HG02642 (cell line): ENCODE results near the gene ABCA8.
"Not testable (repeated sequence)": the region's sequence is repeated elsewhere in the genome, so short reads cannot be mapped to it uniquely, and the experiment has no call there.

Experiments used
- ATAC-seq: cut with Tn5 transposase; IDR thresholded peaks from one replicate; pipeline ENCODE4 v1.9.1; 2021; ENCODE audit warnings: mild to moderate bottlenecking; ENCODE audit not compliant: unreplicated experiment, poor library complexity

Gene ABCA8, protein sequence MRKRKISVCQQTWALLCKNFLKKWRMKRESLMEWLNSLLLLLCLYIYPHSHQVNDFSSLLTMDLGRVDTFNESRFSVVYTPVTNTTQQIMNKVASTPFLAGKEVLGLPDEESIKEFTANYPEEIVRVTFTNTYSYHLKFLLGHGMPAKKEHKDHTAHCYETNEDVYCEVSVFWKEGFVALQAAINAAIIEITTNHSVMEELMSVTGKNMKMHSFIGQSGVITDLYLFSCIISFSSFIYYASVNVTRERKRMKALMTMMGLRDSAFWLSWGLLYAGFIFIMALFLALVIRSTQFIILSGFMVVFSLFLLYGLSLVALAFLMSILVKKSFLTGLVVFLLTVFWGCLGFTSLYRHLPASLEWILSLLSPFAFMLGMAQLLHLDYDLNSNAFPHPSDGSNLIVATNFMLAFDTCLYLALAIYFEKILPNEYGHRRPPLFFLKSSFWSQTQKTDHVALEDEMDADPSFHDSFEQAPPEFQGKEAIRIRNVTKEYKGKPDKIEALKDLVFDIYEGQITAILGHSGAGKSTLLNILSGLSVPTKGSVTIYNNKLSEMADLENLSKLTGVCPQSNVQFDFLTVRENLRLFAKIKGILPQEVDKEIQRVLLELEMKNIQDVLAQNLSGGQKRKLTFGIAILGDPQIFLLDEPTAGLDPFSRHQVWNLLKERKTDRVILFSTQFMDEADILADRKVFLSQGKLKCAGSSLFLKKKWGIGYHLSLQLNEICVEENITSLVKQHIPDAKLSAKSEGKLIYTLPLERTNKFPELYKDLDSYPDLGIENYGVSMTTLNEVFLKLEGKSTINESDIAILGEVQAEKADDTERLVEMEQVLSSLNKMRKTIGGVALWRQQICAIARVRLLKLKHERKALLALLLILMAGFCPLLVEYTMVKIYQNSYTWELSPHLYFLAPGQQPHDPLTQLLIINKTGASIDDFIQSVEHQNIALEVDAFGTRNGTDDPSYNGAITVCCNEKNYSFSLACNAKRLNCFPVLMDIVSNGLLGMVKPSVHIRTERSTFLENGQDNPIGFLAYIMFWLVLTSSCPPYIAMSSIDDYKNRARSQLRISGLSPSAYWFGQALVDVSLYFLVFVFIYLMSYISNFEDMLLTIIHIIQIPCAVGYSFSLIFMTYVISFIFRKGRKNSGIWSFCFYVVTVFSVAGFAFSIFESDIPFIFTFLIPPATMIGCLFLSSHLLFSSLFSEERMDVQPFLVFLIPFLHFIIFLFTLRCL (N-terminal part only)

DNA sequence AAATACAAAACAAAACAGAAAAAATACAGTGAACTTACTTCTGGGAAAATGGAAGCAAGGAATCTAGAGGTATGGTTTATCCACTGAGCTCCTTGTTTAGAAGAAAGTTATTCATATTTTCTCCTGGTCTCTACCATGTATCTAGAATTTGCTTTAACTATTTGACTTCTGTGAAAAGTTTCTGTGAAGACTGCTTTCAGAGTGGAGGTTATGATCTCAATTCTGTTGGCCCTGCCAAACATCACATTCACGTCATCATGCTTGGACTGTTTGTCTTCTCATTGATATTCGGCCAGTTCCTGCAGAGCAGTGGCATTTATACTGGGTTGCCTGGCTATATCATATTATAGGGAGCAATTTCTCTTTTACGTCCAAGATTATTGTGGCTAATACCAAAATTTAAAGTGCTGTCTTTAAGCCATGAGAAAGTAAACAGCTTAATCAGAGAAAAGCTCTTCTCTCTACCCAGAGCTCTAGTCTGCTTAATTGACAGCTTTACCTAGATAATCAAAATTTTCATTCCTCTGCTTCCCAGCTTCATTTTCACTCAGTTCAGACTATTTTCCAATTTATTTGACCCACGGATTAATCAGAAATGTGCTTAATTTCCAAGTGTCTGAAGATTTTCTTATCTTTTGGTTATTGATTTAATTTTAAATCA, at the start of gene ABCA8:
Gene ABCA8 (minus strand): TSS at position 212 of the 661 bp plus-strand sequence. CDS start 13,358 bp downstream, outside the sequence.
- ATAC-seq: no peak

DNA sequence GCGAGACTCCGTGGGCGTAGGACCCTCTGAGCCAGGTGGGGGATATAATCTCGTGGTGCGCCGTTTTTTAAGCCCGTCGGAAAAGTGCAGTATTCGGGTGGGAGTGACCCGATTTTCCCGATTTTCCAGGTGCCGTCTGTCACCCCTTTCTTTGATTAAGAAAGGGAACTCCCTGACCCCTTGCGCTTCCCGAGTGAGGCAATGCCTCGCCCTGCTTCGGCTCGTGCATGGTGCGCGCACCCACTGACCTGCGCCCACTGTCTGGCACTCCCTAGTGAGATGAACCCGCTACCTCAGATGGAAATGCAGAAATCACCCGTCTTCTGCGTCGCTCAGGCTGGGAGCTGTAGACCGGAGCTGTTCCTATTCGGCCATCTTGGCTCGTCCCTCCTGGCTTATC, 49.6 kb upstream of the ABCA8 start:
- not testable (repeated sequence) for ATAC-seq

DNA sequence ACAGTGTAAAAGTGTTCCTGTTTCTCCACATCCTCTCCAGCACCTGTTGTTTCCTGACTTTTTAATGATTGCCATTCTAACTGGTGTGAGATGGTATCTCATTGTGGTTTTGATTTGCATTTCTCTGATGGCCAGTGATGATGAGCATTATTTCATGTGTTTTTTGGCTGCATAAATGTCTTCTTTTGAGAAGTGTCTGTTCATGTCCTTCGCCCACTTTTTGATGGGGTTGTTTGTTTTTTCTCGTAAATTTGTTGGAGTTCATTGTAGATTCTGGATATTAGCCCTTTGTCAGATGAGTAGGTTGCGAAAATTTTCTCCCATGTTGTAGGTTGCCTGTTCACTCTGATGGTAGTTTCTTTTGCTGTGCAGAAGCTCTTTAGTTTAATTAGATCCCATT, 44.6 kb upstream of the ABCA8 start:
- ATAC-seq: not testable (repeated sequence)

DNA sequence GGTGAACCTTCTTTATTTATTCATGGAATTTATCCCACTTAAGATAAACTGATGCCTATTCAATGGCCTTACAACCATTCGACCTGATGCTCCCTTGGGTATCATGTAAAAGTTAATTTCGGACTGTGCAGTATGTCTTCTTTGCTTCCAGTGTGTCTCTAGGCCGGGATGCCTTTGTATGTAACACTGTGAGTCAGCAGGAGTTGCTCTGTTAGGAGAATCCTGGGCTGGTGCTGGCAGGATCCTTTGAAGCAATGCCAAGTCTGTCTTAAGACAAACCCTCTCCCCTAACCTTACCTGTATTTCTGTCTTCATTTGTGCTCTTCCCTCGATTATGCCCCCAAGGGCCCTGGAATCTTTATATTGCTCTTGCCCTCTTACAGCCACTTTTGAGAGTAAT, 37.9 kb upstream of the ABCA8 start:
- no peak for ATAC-seq

DNA sequence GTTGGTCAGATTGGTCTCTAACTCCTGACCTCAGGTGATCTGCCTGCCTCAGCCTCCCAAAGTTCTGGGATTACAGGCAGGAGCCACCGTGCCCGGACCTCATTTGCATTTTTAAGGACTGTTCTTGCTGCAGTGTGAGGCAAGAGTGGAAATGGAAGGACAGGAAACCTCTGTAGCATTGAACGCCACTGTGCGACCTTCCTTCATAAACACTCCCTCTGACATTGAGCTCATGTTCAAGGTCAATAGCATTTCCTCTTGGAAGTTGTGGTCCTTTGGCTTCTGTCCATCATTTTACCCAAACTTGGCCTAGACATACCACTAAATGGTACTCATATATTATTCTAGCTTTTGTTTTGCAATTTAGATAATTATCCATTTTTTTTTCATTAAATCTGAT, 32.8 kb upstream of the ABCA8 start:
- no peak for ATAC-seq

DNA sequence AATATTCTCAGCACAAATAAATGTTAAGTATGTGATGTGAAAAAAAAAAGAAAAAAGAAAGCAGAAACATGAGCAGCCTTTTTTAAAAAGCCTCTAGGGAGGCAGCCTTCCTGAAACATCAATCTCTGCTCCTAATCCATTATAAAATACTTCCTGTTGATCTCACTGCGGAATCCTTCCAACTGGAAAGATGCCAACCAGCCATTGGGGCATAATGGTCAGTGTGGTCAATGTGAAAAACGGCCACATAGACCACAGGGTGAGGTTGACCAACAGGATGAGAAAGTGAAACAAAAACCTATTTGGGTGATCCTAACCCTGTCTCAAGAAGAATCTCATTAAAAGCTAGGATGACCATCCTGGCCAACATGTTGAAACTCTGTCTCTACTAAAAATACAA, 26.1 kb upstream of the ABCA8 start:
- ATAC-seq: no peak

DNA sequence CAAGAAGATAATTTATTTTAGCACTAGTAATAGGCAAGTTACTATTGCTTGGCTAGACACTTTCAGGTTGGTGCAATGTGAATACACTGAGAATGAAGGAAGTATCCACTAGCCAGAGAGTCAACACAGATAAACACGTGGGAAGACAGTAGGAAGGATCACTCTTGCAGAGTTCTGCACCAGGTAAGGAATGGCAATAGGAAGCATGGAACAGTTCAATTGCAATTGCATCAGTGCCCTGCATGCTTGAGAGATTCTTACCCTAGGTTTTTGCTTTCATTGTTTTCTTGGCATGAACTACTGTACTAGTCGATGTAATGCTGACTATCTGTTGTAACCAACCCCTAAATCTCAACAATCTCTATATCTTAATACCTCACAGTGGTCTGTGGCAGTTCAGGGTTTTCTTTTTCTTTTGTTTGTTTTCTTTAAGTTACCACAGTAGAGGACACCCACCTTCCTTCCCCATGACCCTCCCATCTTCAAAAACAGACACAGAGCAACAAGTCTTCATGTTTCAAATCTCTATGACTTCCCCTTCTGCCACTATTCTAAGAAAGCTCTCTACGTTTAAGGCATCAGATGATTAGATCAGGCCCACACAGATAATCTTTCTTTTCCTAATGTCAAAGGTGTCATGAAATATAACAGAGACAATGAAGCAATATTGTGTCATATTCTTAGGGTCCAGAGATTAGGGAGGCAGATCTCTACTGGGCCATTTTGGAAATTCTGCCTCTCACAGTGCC, 18.1 kb upstream of the ABCA8 start:
- ATAC-seq: no peak

DNA sequence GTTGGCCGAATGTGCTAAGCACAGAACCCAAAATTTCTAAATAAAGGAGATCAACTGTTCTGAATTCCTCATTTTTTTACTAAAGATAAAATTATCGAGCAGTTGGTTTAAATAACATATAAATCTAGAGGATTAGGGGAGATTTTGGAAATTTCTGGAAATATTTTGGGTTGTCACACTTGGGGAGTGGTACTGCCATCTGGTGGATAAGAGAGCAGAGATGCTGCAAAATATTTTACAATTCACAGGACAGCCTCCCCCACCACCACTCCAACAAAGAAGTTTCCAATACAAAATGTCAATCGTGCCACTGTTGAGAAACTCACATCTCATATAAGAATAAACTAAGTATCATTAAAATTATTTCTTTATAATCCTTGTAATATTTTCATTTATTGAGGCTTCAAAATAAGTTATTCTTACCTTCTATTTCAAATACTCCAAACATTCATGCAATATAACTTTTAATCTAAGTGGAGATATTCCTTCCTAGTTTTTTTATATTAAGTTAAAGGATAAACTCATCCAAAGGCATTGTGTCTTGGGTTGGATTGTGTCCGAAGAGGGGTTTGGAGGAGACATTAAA, 17.0 kb upstream of the ABCA8 start:
- ATAC-seq: no peak

DNA sequence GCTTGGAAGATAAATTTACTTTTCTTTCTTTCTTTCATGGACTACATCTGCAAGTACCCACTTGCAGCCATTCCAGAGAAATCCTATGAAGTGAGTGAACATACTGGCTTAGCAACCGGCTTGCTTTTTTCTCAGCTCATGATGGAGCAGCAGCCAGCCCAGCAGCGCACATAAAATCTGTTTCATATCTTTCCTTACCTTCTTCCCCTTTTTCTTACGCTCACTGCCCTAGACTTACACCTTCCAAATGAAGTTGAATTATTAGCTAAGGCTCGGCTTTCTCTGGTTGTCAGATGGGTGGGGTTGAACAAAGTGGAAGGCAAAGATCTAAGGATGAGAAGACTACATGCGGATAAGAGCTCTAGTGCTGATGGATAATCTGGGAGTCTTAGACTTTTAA, 13.9 kb upstream of the ABCA8 start:
- ATAC-seq: no peak

DNA sequence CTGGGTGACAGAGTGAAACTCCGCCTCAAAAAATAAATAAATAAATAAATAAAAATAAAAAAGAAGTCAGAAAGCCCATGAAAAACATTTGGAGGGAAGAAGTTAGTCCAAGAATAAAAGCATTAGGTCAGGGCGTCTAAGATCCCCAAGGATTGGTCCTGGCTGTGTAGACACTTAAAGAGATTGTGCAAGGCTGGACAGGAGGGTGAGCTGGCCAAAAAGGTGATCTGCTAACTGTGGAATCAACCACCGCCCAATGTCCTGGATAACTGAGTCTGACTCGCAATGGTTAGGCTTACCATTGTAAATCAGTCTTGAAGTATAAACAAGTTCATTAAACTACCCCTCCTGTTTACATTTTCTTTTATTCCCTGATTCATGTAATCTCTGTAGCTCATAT, 8.8 kb upstream of the ABCA8 start:
- ATAC-seq: no peak

DNA sequence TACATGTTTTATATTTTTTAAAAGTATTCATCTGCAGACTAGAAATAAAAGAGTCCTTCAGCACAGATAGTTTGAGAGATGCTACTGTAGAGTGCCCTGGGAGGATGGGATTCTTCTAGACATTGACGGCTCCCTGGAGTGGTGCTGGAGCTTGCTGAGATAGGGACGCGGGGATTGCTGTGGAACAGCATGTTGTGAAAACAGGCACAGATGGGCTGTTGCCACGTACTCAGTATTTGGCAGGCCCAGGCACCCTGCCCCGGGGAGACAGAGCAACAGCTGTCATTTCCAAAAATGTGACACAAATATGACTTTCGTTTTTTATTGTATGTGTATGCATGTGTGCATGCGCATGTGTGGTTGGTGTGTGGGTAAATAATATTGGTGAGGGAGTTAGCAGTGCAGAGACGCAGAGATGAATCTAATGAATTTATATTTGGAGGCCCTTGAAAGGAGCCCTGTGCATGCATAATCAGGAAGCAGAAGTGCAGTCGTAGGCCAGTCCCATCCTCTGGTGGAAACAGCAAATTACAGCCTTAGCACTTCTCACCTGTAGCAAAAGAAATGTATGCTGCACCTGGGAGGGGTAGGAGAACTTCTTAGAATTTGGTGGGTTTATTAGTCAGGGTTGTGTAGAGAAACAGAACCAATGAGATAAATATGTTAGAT, 6.2 kb upstream of the ABCA8 start:
- no peak for ATAC-seq

DNA sequence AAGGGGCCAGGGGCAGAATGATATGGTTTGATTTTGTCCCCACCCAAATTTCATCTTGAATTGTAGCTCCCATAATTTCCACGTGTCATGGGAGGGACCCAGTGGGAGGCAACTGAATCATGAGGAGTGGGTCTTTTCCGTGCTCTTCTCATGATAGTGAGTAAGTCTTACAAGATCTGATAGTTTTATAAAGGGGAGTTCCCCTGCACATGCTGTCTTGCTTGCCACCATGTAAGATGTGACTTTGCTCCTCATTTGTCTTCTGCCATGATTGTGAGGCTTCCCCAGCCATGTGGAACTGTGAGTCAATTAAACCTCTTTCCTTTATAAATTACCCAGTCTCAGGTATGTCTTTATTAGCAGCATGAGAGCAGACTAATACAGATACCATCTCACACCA, 3.9 kb upstream of the ABCA8 start:
- ATAC-seq: not testable (repeated sequence)

DNA sequence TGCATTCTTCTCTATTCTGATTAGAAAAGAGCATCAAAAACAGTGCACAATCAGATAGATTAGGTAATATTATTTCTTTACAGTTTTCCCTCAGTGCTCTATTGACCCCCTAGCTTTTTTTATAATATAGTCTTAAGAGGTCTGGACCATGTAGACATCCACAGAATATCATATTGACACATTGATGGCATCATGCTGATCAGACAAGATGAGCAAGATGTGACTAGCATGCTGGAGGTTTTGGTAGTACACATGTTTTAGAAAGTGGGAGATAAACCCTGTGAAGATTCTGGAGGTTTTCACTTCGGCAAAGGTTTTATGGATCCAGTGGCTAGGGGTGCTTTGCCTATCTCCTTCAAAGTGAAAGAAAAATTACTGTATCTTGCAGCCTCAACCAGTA, 2.8 kb upstream of the ABCA8 start:
- no peak for ATAC-seq

DNA sequence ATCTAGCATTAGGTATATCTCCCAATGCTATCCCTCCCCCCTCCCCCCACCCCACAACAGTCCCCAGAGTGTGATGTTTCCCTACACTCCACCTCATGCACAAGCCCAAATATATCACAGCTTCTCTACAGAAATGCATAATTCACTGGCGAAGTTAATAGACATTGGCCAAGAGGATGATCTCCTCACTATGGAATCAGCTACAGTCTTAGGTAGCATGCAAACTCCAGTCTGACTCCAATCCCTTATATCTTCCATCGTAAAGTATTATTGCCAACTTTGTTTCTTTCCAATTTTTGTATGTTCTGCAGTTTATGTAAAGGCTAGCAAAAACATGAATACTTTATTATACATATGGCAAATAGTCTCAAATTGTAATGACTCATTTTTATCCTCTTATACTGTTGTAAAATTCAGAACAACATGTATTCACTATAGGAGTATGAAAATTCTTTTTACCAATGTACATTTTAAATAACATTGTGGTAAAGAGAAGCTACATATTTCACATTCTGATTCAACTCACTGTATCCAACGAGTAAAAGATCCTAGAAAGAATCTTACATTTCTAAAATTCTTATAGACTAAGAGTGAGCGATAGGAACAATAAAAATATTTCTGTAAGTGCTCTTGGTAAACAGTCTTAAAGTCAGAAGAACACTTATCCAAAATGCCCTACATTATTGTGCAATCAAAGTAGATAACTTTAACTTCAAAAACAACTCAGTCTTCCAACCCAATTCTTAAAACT, 871 bp downstream of the ABCA8 start:
- ATAC-seq: no peak

DNA sequence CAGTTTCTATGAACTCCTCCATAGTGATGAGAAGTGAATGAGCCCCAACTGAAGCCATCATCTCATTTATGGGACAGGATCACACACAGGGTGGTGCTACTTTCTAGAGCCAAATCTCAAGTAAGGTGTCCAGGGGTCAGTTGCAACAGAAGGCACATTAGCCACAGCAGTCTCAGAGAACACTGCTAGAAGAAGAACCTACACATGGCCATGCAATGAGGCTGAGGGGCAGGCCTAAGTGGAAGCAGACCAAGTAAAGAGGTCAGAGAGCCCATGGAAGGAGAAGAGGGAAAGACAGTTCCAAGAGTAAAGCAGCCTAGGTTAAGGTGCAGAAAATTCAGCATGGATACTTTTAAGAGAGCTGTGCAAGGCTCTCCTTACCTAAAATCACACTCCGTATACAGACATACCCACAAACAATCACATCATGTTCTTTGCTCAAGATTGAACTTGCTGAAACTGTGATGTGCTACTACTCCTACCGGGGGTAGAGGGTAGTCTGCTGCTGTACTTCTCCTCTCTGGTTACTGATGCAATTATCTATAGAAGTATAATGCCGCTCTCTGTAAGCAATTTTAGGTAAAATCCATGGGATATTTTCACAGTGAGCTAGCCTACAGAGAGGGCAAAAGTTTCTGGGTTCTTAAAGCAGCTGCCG, 1.7 kb downstream of the ABCA8 start:
- ATAC-seq: no peak

DNA sequence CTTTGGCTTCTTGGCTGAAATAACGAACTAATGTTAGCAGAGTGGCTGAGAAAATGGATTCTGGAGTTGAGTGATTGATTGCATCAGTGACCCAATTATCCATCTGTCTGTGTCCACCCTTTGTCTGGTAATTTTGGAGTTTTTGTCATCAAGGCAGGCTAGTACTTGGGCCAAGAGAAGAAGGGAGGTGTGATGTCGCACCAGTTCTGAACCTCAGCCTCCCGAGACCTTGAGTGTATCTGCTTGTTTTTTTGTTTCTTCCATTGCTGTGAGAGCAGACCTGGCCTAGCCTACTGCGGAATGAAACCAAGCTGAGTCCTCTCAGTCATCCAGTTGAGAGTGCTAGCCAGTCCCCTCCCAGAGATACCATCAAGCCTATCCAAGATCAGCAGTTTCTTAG, 4.5 kb downstream of the ABCA8 start:
- ATAC-seq: no peak

DNA sequence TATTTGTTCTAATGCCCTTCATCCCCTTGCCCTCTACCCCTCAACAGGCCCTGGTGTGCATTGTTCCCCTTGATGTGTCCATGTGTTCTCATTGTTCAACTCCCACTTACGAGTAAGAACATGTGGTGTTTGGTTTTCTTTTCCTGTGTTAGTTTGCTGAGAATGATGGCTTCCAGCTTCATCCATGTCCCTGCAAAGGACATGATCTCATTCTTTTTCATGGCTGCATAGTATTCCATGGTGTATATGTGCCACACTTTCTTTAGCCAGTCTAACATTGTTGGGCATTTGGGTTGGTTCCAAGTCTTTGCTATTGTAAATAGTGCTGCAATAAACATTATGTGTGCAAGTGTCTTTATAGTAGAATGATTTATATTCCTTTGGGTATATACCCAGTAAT, 7.3 kb downstream of the ABCA8 start:
- not testable (repeated sequence) for ATAC-seq
